ENCODE measurements around the gene PRKCH. TPM values are rescaled to one million over a fixed set of nuclear protein-coding genes. Genes with fewer than 3 reads are reported as not detected.

The PRKCH gene
- total and polyA plus RNA-seq, 8 donors: 35.2 to 48.8 (median 43.1) TPM

DNA sequence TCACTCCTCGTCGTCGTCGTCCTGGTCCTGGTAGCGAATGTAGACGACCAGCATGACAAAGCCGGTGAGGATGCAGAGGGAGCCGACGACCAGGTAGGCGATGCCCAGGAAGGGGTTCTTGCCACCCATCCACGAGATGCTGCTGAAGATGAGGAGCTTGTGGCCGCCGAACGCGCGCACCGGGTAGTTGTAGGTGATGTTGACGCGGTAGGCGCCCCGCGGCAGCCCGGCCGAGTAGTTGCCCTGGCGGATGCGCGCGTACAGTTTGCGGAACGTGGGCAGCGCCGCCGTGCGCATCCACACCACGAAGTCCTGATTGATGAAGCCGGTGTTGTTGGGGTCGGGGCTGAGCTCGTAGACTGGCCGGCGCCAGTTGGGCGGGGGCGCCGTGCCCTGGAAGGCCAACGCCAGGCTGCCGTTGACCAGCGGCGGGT, 41.3 kb upstream of the PRKCH start:
- TF ChIP-seq CTCF (IDR thresholded peaks at IDR 0.05): no peak
- intact Hi-C loops (cut with DNase I): no loop called here
- Histone ChIP-seq H3K4me3 (peak overlapping the region; percentile 55 to 67), H3K27me3 (peaks cover 2 to 41% of the 10 kb centered on the region in 2 donors), H3K9me3 (no peaks in the 10 kb centered on the region), H3K27ac (peak overlapping the region; percentile 88 to 97), H3K4me1 (peaks cover 0 to 21% of the 10 kb centered on the region in 2 donors), H3K36me3 (no peaks in the 10 kb centered on the region)
- DNase-seq: peak in 1 of 4 donors; percentile 79
- peak; percentile 19 for ATAC-seq

DNA sequence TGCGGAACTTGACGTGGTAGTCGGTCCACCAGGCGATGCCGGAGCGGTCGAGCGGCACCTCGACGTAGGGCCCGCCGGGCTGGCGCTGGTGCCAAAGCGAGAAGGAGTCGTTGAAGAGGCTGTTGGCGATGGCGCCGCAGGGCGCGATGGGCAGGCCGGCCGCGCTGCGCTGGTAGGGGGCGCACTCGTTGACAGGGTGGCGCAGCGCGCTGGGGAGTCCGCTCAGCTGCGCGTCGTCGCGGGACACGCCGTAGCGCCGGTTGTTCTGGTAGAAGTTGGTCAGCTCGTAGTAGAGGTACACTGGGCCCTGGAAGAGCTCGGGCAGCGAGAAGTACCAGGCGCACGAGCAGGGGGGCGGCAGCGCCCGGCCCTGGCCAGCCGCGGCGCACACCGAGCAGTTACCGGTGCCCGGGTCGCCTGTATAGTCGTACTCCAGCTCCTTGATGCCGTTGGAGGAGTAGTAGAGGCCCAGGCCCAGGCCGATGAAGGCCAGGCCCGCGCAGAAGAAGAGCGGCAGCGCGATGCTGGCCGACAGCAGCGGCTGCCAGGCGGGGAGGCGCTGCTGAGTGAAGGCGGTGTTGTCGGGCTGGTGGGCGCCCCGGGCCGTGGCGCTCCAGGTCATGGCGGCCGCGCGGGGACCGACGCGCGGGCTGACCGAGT, 40.7 kb upstream of the PRKCH start:
- Histone ChIP-seq H3K4me1 (peaks cover 0 to 21% of the 10 kb centered on the region in 2 donors), H3K36me3 (no peaks in the 10 kb centered on the region), H3K9me3 (no peaks in the 10 kb centered on the region), H3K27ac (peak overlapping the region; percentile 88 to 97), H3K4me3 (peak overlapping the region; percentile 55 to 67), H3K27me3 (peaks cover 2 to 41% of the 10 kb centered on the region in 2 donors)
- ATAC-seq (peak; percentile 83), DNase-seq (peak; percentile 67 to 91 (median 71))
- intact Hi-C loops (cut with DNase I): no loop called here
- peak; percentile 39 to 59 for TF ChIP-seq CTCF (IDR thresholded peaks at IDR 0.05)

GRCh38 chr14:61281186-61281947, 40.0 kb upstream of the PRKCH start, which contains the start of gene TMEM30B:
Gene TMEM30B, minus strand, starts transcription at chr14:61281338. Its CDS starts 191 bp downstream, at chr14:61281147.
- Histone ChIP-seq H3K4me1 (peaks cover 0 to 21% of the 10 kb centered on the region in 2 donors), H3K27ac (peak within 1 kb of the TSS; percentile 88 to 97), H3K36me3 (no peaks in the 10 kb centered on the region), H3K9me3 (no peaks in the 10 kb centered on the region), H3K27me3 (peaks cover 2 to 41% of the 10 kb centered on the region in 2 donors), H3K4me3 (peak within 1 kb of the TSS; percentile 55 to 67)
- no peak for TF ChIP-seq CTCF (IDR thresholded peaks at IDR 0.05)
- DNase-seq (peak; percentile 30 to 91 (median 87)), ATAC-seq (peak; percentile 89)
- intact Hi-C loops (cut with DNase I): no loop called here

- Histone ChIP-seq H3K4me1 (peaks cover 0 to 21% of the 10 kb centered on the region in 2 donors), H3K27me3 (peaks cover 2 to 41% of the 10 kb centered on the region in 2 donors), H3K9me3 (no peaks in the 10 kb centered on the region), H3K36me3 (no peaks in the 10 kb centered on the region), H3K4me3 (peak overlapping the region in 1 of 2 donors; percentile 55), H3K27ac (peak overlapping the region; percentile 88 to 97)
- TF ChIP-seq CTCF (IDR thresholded peaks at IDR 0.05): no peak
- intact Hi-C loops (cut with DNase I): no loop called here
- no peak for ATAC-seq
- no peak for DNase-seq
These were observed 39.5 kb upstream of the PRKCH start for GRCh38 chr14:61281948-61282275.

DNA sequence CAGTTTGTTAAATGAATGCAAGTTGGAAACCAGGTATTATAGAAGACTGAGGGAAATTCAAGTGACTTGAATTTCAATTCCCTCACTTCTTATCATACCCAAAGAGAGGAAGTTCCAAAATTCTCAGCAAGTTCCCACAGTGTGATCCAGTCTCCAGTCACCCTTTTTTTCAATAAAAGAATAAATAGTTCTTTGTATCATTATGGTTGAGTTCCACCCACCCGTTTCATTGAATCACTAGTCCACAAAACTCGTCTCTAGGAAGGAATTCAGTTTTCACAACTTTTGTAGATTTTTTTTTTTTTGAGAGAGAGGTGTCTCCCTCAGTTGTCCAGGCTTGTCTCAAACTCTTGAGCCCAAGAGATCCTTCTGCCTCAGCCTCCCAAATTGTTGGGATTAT, 38.6 kb upstream of the PRKCH start:
- ATAC-seq (no peak), DNase-seq (no peak)
- Histone ChIP-seq H3K27me3 (peaks cover 2 to 41% of the 10 kb centered on the region in 2 donors), H3K9me3 (no peaks in the 10 kb centered on the region), H3K4me1 (peaks cover 0 to 21% of the 10 kb centered on the region in 2 donors), H3K27ac (no peak overlapping the region), H3K4me3 (no peak overlapping the region), H3K36me3 (no peaks in the 10 kb centered on the region)
- no peak for TF ChIP-seq CTCF (IDR thresholded peaks at IDR 0.05)
- intact Hi-C loops (cut with DNase I): no loop called here
